Adipose tissue (tissue), 3 donors: ENCODE measurements around the gene ECHS1. TPM values are rescaled to one million over a fixed set of nuclear protein-coding genes. Genes with fewer than 3 reads are reported as not detected.
"Not testable (repeated sequence)": the region's sequence is repeated elsewhere in the genome, so short reads cannot be mapped to it uniquely, and the experiment has no call there.

Experiments used
- H3K27ac ChIP-seq: one replicate; pipeline ENCODE4 v1.5.1; 2013; ENCODE audit warnings: low read depth, low read length
- WGBS, 3 donors: extraction: QIAGEN DNeasy Blood & Tissue Kit; methylation state at CpG; one replicate each; pipeline ENCODE4 v1.1.7; 2013; 5-methylcytosine and 5-hydroxymethylcytosine counted together
- polyA plus RNA-seq, 3 donors: library from polyadenylated mRNA; stranded (reverse); fragments of 200-250 nt; gene quantifications; one replicate each; pipeline ENCODE4 v1.2.3, GENCODE V29; 2013
- donor health status: healthy with polysubstance abuse.
- donor health status: Bipolar disorder and iron deficiency.
- donor health status: healthy.

ECHS1 gene
- polyA plus RNA-seq, 3 donors = 82.3 to 405 (median 199) TPM

GRCh38 chr10:133383551-133383950 is 10.4 kb upstream of the ECHS1 start:
- H3K27ac ChIP-seq = no peak overlapping the region
- WGBS, 3 donors = 93 to 97% (median 97%) methylated on average over 4 of the region's 4 CpGs

GRCh38 chr10:133381036-133381435 is 7.9 kb upstream of the ECHS1 start:
- WGBS, 3 donors = 65 to 90% (median 72%) methylated on average over 8 of the region's 8 CpGs
- H3K27ac ChIP-seq = no peak overlapping the region

- WGBS, 3 donors = 91 to 96% (median 93%) methylated on average over 35 to 36 of the region's 36 CpGs
Observed at GRCh38 chr10:133379801-133380666, 6.9 kb upstream of the ECHS1 start.

GRCh38 chr10:133379152-133379800 is 6.1 kb upstream of the ECHS1 start, which contains the start of gene PAOX:
PAOX (plus strand) TSS chr10:133379262; CDS start chr10:133379317, 55 bp downstream.
- 0 to 6% (median 4%) methylated on average over 26 to 68 of the region's 78 CpGs for WGBS, 3 donors
- no peak within 1 kb of the TSS for H3K27ac ChIP-seq

More at GRCh38 chr10:133379801-133380666, 6.9 kb upstream of the ECHS1 start:
- no peak overlapping the region for H3K27ac ChIP-seq

- 0 to 1% (median 0%) methylated on average over 69 to 83 of the region's 90 CpGs for WGBS, 3 donors
- no peak overlapping the region for H3K27ac ChIP-seq
Observed at GRCh38 chr10:133378251-133379096, 5.3 kb upstream of the ECHS1 start.

- WGBS, 3 donors = 29 to 30% (median 29%) methylated on average over 20 of the region's 20 CpGs
- no peak overlapping the region for H3K27ac ChIP-seq
Observed at GRCh38 chr10:133377818-133378250, 4.7 kb upstream of the ECHS1 start.

GRCh38 chr10:133377025-133377817 is 4.1 kb upstream of the ECHS1 start:
- H3K27ac ChIP-seq = no peak overlapping the region
- WGBS, 3 donors = 89 to 93% (median 93%) methylated on average over 30 of the region's 30 CpGs

- 94% methylated on average over 5 of the region's 5 CpGs for WGBS, 3 donors
- H3K27ac ChIP-seq = not testable (repeated sequence)
Observed at GRCh38 chr10:133376183-133376582, 3.0 kb upstream of the ECHS1 start.

- WGBS, 3 donors = 75 to 87% (median 84%) methylated on average over 12 of the region's 12 CpGs
- no peak overlapping the region for H3K27ac ChIP-seq
Observed at GRCh38 chr10:133375357-133376115, 2.4 kb upstream of the ECHS1 start.

GRCh38 chr10:133372507-133372906 is 647 bp downstream of the ECHS1 start:
- WGBS, 3 donors = 18 to 51% (median 42%) methylated on average over 18 to 20 of the region's 20 CpGs
- H3K27ac ChIP-seq = no peak overlapping the region

GRCh38 chr10:133370030-133370786 is 2.9 kb downstream of the ECHS1 start:
- 88 to 90% (median 88%) methylated on average over 24 of the region's 24 CpGs for WGBS, 3 donors
- H3K27ac ChIP-seq = no peak overlapping the region

- no peak overlapping the region for H3K27ac ChIP-seq
- WGBS, 3 donors = 90 to 99% (median 91%) methylated on average over 7 of the region's 7 CpGs
Observed at GRCh38 chr10:133368153-133368552, 5.0 kb downstream of the ECHS1 start.

GRCh38 chr10:133367461-133367860 is 5.7 kb downstream of the ECHS1 start:
- not testable (repeated sequence) for H3K27ac ChIP-seq
- WGBS, 3 donors = 70 to 100% (median 79%) methylated on average over 1 to 4 of the region's 7 CpGs

GRCh38 chr10:133366751-133367150 is 6.4 kb downstream of the ECHS1 start:
- 92 to 97% (median 96%) methylated on average over 13 of the region's 13 CpGs for WGBS, 3 donors
- no peak overlapping the region for H3K27ac ChIP-seq

GRCh38 chr10:133366130-133366478 is 7.0 kb downstream of the ECHS1 start:
- H3K27ac ChIP-seq = no peak overlapping the region
- 82 to 86% (median 82%) methylated on average over 17 of the region's 17 CpGs for WGBS, 3 donors

GRCh38 chr10:133365461-133366129 is 7.6 kb downstream of the ECHS1 start:
- 76 to 88% (median 83%) methylated on average over 13 of the region's 13 CpGs for WGBS, 3 donors
- no peak overlapping the region for H3K27ac ChIP-seq
